GM18505 (cell line): Measurements from ENCODE around the gene ARMC7.
"Not testable (repeated sequence)": the region's sequence is repeated elsewhere in the genome, so short reads cannot be mapped to it uniquely, and the experiment has no call there.

ENCODE experiments used
- ATAC-seq: cut with Tn5 transposase; IDR thresholded peaks from one replicate; pipeline ENCODE4 v1.9.1; 2021; ENCODE audit not compliant: unreplicated experiment
- POLR2A ChIP-seq: IDR thresholded peaks from 4 replicates; pipeline ENCODE4 v1.6.1; 2011; ENCODE audit warnings: borderline replicate concordance; ENCODE audit not compliant: insufficient read depth, insufficient read length; ENCODE audit errors: extremely low read depth

ARMC7 gene

GRCh38 chr17:75135452-75135851 is 25.7 kb downstream of the ARMC7 start:
- TF ChIP-seq POLR2A, result no peak
- no peak for ATAC-seq

- no peak for ATAC-seq
- TF ChIP-seq POLR2A, result no peak
These were observed 26.2 kb downstream of the ARMC7 start for GRCh38 chr17:75135946-75136345.

DNA sequence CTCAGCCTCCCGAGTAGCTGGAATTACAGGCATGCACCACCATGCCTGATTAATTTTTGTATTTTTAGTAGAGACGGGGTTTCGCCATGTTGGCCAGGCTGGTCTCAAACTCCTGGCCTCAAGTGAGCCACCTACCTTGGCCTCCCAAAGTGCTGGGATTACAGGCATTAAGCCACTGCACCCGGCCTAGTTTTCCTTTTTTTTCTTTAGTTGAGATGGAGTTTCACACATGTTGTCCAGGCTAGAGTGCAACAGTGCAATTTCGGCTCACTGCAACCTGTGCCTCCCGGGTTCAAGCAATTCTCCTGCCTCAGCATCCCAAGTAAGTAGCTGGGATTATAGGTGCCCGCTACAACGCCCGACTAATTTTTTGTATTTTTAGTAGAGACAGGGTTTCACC is 28.0 kb downstream of the ARMC7 start:
- not testable (repeated sequence) for ATAC-seq

GRCh38 chr17:75138519-75138918 is 28.8 kb downstream of the ARMC7 start:
- no peak for ATAC-seq
- TF ChIP-seq POLR2A, result no peak

DNA sequence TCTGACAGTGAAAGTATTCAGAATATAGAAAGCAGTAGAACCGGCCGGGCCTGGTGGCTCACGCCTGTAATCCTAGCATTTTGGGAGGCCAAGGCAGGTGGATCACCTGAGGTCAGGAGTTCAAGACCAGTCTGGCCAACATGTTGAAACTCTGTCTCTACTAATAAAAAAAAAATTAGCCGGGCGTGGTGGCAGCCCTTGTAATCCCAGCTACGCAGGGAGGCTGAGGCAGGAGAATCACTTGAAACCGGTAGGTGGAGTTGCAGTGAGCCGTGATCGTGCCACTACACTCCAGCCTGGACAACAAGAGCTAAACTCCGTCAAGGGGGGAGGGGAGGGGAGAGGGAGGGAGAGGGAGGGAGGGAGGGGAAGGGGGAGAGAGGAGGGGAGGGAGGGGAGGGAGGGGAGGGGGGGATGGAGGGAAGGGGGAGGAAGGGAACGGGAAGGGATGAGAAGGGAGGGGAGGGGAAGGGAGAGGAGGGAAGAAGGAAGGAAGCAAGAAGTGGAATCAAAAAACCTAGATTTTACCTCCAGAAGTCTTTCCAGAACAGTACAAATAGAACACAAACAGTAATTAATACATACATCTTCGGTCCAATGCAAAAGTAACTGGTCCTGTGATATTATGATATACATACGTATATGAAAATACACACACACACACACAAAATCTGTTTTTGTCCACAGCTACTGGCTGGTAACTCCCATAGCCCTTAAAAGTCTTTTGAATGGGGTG is 32.6 kb downstream of the ARMC7 start:
- no peak for ATAC-seq
- TF ChIP-seq POLR2A, result no peak

- no peak for TF ChIP-seq POLR2A
These were observed 35.2 kb downstream of the ARMC7 start for GRCh38 chr17:75144816-75145512.

GRCh38 chr17:75146592-75146991 is 36.8 kb downstream of the ARMC7 start:
- TF ChIP-seq POLR2A, result no peak
- no peak for ATAC-seq

More at GRCh38 chr17:75144816-75145512, 35.2 kb downstream of the ARMC7 start:
- no peak for ATAC-seq

DNA sequence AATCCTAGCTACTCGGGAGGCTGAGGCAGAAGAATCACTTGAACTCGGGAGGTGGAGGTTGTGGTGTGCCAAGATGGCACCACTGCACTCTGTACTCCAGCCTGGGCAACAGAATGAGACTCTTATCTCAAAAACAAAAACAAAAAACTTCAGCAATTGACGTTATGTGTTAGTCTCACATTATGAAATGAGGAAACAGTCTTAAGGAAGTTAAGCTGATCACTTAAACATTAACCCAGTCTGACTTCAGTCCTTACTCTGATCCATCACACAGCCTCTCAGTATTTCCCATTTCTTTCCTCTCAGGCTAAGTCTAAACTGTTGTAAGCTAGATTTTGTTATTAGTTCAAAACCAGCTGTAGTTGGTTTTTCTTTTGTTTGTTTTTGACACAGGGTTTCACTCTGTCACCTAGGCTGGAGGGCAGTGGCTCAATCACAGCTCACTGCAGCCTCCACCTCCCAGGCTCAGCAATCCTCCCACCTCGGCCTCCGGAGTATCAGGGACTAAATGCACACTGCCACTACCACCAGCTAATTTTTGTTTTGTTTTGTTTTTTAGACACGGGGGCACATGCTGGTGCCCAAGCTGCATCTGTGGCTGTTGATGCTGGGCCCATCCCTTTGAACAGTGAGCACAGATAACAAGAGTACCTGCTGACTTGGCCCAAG is 38.2 kb downstream of the ARMC7 start:
- ATAC-seq, result no peak
- TF ChIP-seq POLR2A, result no peak

DNA sequence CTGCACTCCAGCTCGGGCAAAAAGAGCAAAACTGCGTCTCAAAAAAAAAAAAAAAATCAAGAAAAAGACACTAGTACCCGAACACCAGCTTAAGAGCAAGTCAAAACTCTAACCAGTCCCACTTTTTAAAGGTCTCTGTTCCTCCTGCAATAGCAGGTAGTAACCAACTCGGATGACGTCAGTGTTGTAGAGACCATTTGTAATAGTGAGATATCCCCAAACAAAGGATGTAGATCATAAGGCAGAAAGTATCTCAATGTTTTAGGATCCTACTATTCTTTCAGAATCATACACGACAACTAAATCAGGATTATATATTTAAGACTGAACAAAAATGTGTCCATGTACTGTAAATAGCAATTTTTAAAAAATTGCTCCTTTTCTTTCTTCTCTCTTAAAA is 42.2 kb downstream of the ARMC7 start:
- no peak for ATAC-seq
- no peak for TF ChIP-seq POLR2A

- no peak for TF ChIP-seq POLR2A
- no peak for ATAC-seq
These were observed 42.8 kb downstream of the ARMC7 start for GRCh38 chr17:75152523-75152921.

DNA sequence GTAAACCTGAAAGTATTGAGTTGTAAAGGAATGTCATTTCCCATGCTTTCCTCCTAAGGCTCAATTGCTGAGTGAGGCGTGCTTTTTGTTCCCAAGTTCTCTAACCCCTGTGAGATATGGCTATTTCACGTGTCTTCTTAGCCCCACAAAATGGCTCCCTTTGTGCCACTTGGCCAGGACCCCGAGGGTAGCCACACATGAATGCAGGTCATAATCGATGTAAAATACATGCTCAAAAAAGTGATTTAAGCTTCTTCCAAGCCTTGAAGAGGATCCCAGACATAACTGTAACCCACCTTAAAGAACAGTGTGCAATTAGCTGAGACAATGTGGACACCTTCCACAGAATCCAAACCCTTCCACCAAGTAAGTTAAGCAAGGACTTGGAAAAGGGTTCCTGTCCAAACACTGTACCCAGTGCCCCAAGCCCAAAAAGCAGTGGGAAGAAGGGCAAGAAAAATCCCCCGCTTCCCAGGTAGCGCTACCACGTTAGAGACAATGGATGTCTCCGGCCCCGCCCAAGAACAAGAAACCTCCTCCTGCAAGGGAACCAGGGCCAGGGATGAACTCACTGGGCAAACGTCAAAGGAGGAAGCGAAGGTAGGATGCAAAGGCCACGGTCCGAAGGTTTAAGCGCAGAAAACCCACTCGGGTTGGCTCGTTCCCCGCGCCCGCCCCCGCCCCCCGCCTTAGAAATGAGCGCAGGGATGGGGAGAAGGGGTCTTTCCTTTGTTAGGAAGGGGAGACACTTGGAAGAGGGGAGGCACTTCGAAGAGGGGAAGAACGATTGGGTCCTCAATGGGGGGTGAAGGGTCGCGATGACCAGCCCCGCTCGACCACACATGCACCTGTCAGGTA is 43.4 kb downstream of the ARMC7 start:
- TF ChIP-seq POLR2A, result no peak
- no peak for ATAC-seq

- no peak for TF ChIP-seq POLR2A
- ATAC-seq, result peak; percentile 7
These were observed 44.0 kb downstream of the ARMC7 start for GRCh38 chr17:75153780-75154194.
